Measurements from ENCODE around the gene TMEM243. TPM values are rescaled to one million over a fixed set of nuclear protein-coding genes. Genes with fewer than 3 reads are reported as not detected.
"Not testable (repeated sequence)": the region's sequence is repeated elsewhere in the genome, so short reads cannot be mapped to it uniquely, and the experiment has no call there.

Gene TMEM243, protein sequence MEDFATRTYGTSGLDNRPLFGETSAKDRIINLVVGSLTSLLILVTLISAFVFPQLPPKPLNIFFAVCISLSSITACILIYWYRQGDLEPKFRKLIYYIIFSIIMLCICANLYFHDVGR
- total RNA-seq, result 10 to 100 TPM; 45.8 to 58.3 TPM

DNA sequence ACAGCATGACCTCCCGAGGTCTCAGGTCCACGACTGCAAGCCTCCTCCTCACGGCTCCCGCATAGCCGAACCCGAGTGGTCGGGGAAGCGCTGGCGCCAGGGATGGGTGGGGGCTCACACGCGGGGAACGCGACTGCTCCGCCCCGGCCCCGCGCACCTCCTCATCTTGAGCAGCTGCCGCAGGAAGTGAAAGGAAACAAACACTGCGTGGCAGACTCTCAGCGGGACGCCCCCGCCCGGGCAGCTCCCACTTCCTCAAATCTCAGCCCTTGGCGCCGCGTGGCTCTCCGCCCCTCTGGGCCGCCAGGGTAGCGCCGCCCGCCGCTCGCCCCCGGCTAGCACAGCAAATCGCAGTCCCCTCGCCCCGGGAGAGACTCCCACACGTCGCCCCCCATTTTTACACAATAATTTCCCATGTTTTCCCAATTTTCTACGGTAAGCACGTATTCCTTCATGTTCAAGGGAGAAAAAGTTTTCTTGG, at the start of gene TMEM243:
TMEM243 (minus strand) TSS at position 188 of the 481 bp plus-strand sequence. CDS start 229 bp downstream, outside the sequence.
- ATAC-seq (peak; percentile 87 to 89), DNase-seq (ENCODE audit: low spot score) (peak; percentile 89)
- H3K9me3 Mint-ChIP-seq, result no peaks in the 10 kb centered on the region
- peaks cover 0 to 5% of the 10 kb centered on the region in 2 donors for H3K27me3 Mint-ChIP-seq
- peak within 1 kb of the TSS; percentile 88 to 97 for H3K27ac Mint-ChIP-seq
- H3K4me1 Mint-ChIP-seq (ENCODE audit: low read depth in 2 of 2), result peaks cover 39 to 40% of the 10 kb centered on the region in 2 donors
- H3K4me3 Mint-ChIP-seq, result peak within 1 kb of the TSS; percentile 93
- H3K36me3 Mint-ChIP-seq, result no peaks in the 10 kb centered on the region

DNA sequence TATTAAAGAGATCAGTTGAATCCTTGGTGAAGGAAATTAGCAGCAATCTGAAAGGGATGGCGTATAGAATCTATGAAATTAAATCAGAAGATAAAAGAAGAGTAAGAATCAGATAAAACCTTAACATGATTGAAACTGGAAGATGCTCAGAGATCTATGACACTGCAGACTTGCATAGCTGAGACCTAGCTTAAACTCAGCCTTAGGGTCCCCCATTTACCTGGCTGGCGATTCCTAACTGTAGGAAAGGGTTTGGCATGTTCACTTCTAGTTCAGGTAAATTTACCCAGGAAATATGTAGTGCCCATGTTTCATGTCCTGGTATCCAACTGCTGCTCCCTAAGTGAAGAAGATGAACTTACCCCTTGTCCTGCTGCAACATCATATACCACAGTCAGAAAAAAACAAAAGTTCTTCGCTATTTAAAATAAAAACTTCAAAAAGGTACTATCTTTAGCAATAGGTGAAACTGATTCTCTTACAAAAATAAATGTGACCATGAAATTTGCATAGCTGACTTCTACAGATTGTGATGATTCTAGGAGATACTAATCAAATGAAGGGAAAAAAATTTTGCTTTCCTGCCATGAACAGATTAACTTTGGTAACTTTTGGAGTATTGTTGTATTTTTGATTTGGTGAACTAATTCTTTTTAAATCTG, 47.8 kb upstream of the TMEM243 start:
- Mint-ChIP-seq H3K4me3 (no peak overlapping the region), H3K27me3 (peaks cover 12 to 18% of the 10 kb centered on the region in 2 donors), H3K4me1 (ENCODE audit: low read depth in 2 of 2) (no peaks in the 10 kb centered on the region), H3K36me3 (peaks cover 6% of the 10 kb centered on the region), H3K27ac (no peak overlapping the region), H3K9me3 (no peaks in the 10 kb centered on the region)
- DNase-seq (ENCODE audit: low spot score) (no peak), ATAC-seq (no peak)

DNA sequence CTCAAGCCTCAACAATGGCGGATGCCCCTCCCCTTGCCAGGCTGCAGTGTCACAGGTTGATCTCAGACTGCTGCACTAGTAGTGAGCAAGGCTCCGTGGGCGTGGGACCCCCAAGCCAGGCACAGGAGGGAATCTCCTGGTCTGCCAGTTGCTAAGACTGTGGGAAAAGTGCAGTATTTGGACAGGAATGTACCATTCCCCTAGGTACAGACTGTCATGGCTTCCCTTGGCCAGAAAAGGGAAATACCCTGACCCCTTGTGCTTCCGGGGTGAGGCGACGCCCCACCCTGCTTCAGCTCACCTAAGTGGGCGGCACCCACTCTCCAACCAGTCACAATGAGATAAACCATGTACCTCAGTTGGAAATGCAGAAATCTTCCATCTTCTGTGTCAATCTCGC, 44.0 kb upstream of the TMEM243 start:
- H3K27ac Mint-ChIP-seq, result no peak overlapping the region
- DNase-seq (ENCODE audit: low spot score) (no peak), ATAC-seq (no peak)
- peaks cover 21 to 26% of the 10 kb centered on the region in 2 donors for H3K27me3 Mint-ChIP-seq
- no peaks in the 10 kb centered on the region for H3K4me1 Mint-ChIP-seq (ENCODE audit: low read depth in 2 of 2)
- peaks cover 4% of the 10 kb centered on the region for H3K9me3 Mint-ChIP-seq
- H3K4me3 Mint-ChIP-seq, result no peak overlapping the region
- H3K36me3 Mint-ChIP-seq, result peaks cover 16% of the 10 kb centered on the region

DNA sequence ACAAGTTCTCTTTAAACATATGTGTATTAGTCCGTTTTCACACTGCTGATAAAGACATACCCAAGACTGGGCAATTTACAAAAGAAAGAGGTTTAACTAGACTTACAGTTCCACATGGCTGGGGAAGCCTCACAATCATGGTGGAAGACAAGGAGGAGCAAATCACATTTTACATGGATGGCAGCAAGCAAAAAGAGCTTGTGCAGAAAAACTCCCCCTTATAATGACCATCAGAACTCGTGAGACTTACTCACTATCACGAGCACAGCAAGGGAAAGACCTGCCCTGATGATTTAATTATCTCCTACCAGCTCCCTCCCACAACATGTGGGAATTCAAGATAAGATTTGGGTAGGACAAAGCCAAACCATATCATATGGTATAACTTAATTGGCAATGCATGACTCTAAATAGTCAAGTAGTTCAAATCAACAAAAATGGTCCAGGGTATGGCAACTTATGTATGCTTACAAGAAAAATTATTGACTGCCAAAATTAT, 34.1 kb upstream of the TMEM243 start:
- DNase-seq (ENCODE audit: low spot score), result no peak
- H3K27ac Mint-ChIP-seq, result no peak overlapping the region

DNA sequence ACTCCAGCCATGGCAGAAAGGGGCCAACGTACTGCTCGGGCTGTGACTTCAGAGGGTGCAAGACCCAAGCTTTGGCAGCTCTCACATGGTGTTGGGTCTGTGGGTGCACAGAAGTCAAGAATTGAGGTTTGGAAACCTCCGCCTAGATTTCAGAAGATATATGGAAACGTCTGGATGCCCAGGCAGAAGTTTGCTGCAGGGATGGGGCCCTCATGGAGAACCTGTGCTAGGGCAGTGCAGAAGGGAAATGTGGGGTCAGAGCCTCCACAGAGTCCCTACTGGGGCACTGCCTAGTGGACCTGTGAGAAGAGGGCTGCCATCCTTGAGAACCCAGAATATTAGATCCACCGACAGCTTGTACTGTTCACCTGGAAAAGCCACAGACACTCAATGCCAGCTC, 26.1 kb upstream of the TMEM243 start:
- not testable (repeated sequence) for DNase-seq (ENCODE audit: low spot score); H3K4me3 Mint-ChIP-seq; H3K9me3 Mint-ChIP-seq; ATAC-seq; H3K4me1 Mint-ChIP-seq (ENCODE audit: low read depth in 2 of 2); H3K36me3 Mint-ChIP-seq; H3K27ac Mint-ChIP-seq
- peaks cover 12 to 25% of the 10 kb centered on the region in 2 donors for H3K27me3 Mint-ChIP-seq

More for the DNA sequence above, 34.1 kb upstream of the TMEM243 start:
- Mint-ChIP-seq H3K27me3 (peaks cover 16 to 19% of the 10 kb centered on the region in 2 donors), H3K9me3 (no peaks in the 10 kb centered on the region), H3K4me3 (no peak overlapping the region), H3K36me3 (no peaks in the 10 kb centered on the region), H3K4me1 (ENCODE audit: low read depth in 2 of 2) (no peaks in the 10 kb centered on the region)
- no peak for ATAC-seq

DNA sequence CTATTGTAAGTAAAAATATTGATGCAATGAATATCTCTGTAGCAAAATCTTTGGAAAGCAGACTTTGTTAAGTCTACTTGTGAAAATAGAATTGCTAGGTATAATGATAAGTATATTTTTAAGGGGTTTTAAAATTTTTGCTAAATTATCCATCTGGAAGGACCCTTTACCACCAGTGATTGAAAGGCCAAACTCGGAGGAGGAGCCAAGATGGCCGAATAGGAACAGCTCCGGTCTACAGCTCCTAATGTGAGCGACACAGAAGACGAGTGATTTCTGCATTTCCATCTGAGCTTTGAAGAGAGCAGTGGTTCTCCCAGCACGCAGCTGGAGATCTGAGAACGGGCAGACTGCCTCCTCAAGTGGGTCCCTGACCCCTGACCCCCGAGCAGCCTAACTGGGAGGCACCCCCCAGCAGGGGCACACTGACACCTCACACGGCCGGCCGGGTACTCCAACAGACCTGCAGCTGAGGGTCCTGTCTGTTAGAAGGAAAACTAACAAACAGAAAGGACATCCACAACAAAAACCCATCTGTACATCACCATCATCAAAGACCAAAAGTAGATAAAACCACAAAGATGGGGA, 19.0 kb upstream of the TMEM243 start:
- peaks cover 15 to 25% of the 10 kb centered on the region in 2 donors for H3K27me3 Mint-ChIP-seq
- H3K27ac Mint-ChIP-seq; H3K4me3 Mint-ChIP-seq; ATAC-seq; H3K9me3 Mint-ChIP-seq; H3K36me3 Mint-ChIP-seq; H3K4me1 Mint-ChIP-seq (ENCODE audit: low read depth in 2 of 2); DNase-seq (ENCODE audit: low spot score): not testable (repeated sequence)

DNA sequence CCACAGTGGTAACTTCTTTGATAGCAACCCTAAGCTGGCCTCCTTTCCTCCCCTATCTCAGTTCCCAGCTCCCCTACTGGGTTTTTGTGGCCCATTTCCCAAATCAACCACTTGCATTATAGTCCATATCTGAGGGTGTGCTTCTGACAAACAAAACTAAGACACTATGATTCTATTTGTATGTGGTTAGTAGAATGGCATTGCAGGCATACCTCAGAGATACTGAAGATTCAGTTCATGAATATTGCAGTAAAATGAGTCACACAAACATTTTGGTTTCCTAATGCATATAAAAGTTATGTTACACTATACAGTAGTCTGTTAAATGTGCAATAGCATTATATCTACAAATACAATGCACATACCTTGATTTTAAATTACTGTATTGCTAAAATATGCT, 15.4 kb upstream of the TMEM243 start:
- Mint-ChIP-seq H3K27ac (no peak overlapping the region), H3K27me3 (peaks cover 16 to 18% of the 10 kb centered on the region in 2 donors), H3K36me3 (no peaks in the 10 kb centered on the region), H3K9me3 (no peaks in the 10 kb centered on the region), H3K4me3 (no peak overlapping the region), H3K4me1 (ENCODE audit: low read depth in 2 of 2) (peaks cover 0 to 4% of the 10 kb centered on the region in 2 donors)
- DNase-seq (ENCODE audit: low spot score) (no peak), ATAC-seq (no peak)

DNA sequence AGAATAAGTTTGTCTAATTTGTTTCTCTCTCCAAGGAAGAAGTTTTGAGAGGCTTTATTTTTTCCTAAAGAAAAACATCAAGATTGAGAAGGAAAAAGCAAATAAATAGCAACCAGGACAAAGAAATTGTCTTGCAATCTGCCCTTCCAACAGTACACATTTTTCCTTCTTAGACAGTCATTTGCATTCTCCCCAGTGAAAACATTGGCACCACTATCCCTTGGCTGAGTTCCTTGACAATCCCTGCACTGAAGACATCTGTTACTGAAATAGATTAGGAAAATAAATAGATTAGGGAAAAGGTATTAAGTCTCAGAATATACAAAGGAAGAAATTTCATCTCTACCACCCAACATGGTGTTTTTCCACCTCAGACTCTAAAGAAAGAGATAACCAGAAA, 12.2 kb upstream of the TMEM243 start:
- Mint-ChIP-seq H3K9me3 (no peaks in the 10 kb centered on the region), H3K4me1 (ENCODE audit: low read depth in 2 of 2) (peaks cover under 1 to 2% of the 10 kb centered on the region in 2 donors), H3K27ac (peak overlapping the region in 1 of 2 donors; percentile 53), H3K4me3 (no peak overlapping the region), H3K27me3 (peaks cover 3 to 13% of the 10 kb centered on the region in 2 donors), H3K36me3 (no peaks in the 10 kb centered on the region)
- DNase-seq (ENCODE audit: low spot score) (no peak), ATAC-seq (no peak)

DNA sequence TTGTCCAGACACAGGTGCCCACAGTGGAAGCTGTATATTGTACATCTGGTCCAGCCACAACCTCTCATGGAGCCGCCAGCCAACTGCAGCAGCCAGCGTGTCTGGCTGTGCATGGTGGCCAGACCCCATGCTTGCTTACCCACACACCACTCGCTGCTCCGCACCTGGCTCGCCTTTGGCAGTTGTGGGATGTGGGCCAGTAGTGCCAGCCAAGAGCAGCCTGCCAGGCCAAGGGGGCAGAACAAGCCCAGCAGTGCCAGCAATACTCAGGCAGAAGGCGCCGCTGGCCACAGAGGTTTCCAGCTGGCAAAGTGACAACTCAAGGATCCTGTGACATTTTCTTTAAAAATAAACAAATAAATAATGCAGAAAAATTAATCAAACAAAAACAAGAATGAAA, 11.7 kb upstream of the TMEM243 start:
- no peak overlapping the region for H3K27ac Mint-ChIP-seq
- no peaks in the 10 kb centered on the region for H3K36me3 Mint-ChIP-seq
- H3K4me1 Mint-ChIP-seq (ENCODE audit: low read depth in 2 of 2), result peaks cover 1 to 6% of the 10 kb centered on the region in 2 donors
- H3K27me3 Mint-ChIP-seq, result peaks cover 2 to 15% of the 10 kb centered on the region in 2 donors
- DNase-seq (ENCODE audit: low spot score) (no peak), ATAC-seq (peak in 1 of 2 donors; percentile 36)
- H3K4me3 Mint-ChIP-seq, result no peak overlapping the region
- no peaks in the 10 kb centered on the region for H3K9me3 Mint-ChIP-seq

DNA sequence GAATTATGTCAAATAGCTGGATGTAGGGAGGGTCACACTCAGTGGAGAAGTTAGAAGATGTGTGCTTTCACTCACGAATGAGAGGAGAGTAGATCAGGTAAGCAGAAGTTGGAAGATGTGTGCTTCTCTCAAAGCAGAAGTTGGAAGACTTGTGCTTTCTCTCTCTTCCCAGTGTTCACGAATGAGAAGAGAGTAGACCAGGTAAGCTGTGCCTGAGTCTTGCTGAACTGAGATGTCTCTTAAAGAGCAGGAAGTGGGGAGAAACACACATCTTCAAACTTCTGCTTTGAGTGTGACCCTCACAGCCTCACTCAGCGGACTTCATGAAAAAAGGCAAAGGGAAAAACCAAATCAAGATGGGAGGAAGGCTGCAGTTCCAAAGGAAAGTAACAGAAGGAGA, 7.0 kb upstream of the TMEM243 start:
- no peak for DNase-seq (ENCODE audit: low spot score)
- no peaks in the 10 kb centered on the region for H3K9me3 Mint-ChIP-seq

DNA sequence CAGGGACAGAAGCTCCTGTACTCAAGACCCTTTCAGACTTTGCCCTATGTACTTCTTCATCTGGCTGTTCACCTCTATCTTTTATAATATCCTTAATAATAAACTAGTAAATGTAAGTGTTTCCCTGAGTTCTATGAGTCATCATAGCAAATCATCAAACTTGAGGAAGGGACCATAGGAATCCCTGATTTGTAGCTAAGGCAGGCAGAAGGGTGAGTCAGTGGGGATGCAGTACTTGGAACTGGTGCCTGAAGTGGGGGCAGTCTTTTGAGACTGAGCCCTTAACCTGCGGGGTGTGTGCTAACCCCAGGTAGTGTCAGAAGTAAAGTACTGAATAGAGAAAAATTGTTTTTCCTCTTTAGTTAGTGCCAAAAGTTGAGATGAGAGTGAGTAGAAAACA, 6.2 kb upstream of the TMEM243 start:
- DNase-seq (ENCODE audit: low spot score) (no peak), ATAC-seq (no peak)
- Mint-ChIP-seq H3K27me3 (peaks cover 8 to 17% of the 10 kb centered on the region in 2 donors), H3K4me1 (ENCODE audit: low read depth in 2 of 2) (peaks cover 7 to 12% of the 10 kb centered on the region in 2 donors), H3K27ac (no peak overlapping the region), H3K4me3 (no peak overlapping the region), H3K36me3 (no peaks in the 10 kb centered on the region), H3K9me3 (no peaks in the 10 kb centered on the region)

More for the DNA sequence above, 7.0 kb upstream of the TMEM243 start:
- peaks cover 2 to 8% of the 10 kb centered on the region in 2 donors for H3K4me1 Mint-ChIP-seq (ENCODE audit: low read depth in 2 of 2)
- peaks cover 8 to 13% of the 10 kb centered on the region in 2 donors for H3K27me3 Mint-ChIP-seq
- no peak overlapping the region for H3K27ac Mint-ChIP-seq
- no peak for ATAC-seq
- no peak overlapping the region for H3K4me3 Mint-ChIP-seq
- no peaks in the 10 kb centered on the region for H3K36me3 Mint-ChIP-seq

DNA sequence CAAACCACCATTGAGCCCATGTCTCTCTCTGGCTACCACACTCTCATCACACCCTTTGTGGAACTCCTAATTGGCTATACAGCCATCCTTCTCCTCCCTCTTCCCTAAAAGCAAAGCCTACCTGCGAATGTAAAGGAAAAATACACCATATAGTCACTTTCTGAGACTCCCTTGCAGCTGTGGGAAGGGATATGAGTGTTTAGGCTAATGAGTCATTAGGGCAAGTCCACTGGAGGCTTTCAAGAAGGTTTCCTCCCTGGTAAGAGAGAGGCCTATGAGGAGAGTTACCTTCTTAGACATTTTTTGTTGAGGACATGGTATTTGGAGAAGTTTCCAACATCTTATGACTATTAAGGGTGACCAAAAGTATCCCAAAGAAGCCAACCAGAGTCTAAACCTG, 4.1 kb upstream of the TMEM243 start:
- Mint-ChIP-seq H3K36me3 (no peaks in the 10 kb centered on the region), H3K4me1 (ENCODE audit: low read depth in 2 of 2) (peaks cover 19 to 23% of the 10 kb centered on the region in 2 donors), H3K4me3 (no peak overlapping the region), H3K27me3 (peaks cover 8 to 18% of the 10 kb centered on the region in 2 donors), H3K27ac (no peak overlapping the region), H3K9me3 (no peaks in the 10 kb centered on the region)
- no peak for ATAC-seq
- DNase-seq (ENCODE audit: low spot score), result no peak

DNA sequence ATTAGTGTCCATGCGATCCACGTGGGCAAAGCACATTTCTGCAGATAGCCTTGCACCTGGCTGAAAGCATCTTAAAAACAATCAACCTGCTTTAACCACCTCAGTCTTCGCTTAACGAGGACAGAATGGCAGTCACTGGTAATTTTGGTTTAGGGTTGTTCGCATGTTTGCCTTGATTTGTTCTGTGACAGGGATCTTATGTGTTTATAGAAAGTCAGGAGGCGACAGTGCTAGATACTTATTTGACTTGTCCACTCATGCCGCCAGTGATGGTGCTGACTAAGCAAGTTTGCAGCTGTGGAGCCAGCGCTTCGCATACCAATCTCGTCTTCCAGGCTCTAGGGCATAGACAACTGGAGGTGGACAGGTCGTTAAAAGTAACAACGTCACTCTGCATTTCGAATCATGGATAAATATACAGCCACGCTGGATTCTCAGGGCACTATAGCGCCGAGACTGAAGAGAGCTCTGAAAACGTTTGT, 1.2 kb upstream of the TMEM243 start:
- H3K27me3 Mint-ChIP-seq, result peaks cover 2 to 8% of the 10 kb centered on the region in 2 donors
- H3K36me3 Mint-ChIP-seq, result no peaks in the 10 kb centered on the region
- peaks cover 36 to 37% of the 10 kb centered on the region in 2 donors for H3K4me1 Mint-ChIP-seq (ENCODE audit: low read depth in 2 of 2)
- no peak for ATAC-seq
- peak overlapping the region in 1 of 2 donors; percentile 88 for H3K27ac Mint-ChIP-seq
- no peak for DNase-seq (ENCODE audit: low spot score)
- H3K9me3 Mint-ChIP-seq, result no peaks in the 10 kb centered on the region
- H3K4me3 Mint-ChIP-seq, result peak overlapping the region; percentile 93

All from natural killer cell treated with Interleukin-12 subunit alpha and Interleukin-12 subunit beta and Interleukin-15 and Interleukin-18, amount 100 ng/mL, for 72 hours (primary cell).